IMR-90 (cell line): Measurements from ENCODE around the gene XYLT2.

ENCODE experiments used
- BHLHE40 ChIP-seq: fragments of 150-350 bp; IDR thresholded peaks from 2 replicates; pipeline ENCODE4 v1.6.1; 2016; ENCODE audit warnings: mild to moderate bottlenecking, low read depth, low read length
- CHD1 ChIP-seq: IDR thresholded peaks from 2 replicates; pipeline ENCODE4 v1.6.1; 2012; ENCODE audit warnings: low read depth, low read length, improper control_type of control experiment
- CTCF ChIP-seq: conservative IDR thresholded peaks from 2 replicates; pipeline ENCODE4 v1.5.1; 2012; ENCODE audit warnings: mild to moderate bottlenecking, low read depth, low read length, improper control_type of control experiment
- ELK1 ChIP-seq: fragments of 150-350 bp; IDR thresholded peaks from 2 replicates; pipeline ENCODE4 v1.6.1; 2016; ENCODE audit warnings: low read depth, mild to moderate bottlenecking, low read length, moderate library complexity, borderline replicate concordance
- FOS ChIP-seq: fragments of 150-350 bp; IDR thresholded peaks from 2 replicates; pipeline ENCODE4 v1.6.1; 2016; ENCODE audit warnings: low read depth, low read length
- NFE2L2 ChIP-seq: fragments of 150-350 bp; IDR thresholded peaks from 2 replicates; pipeline ENCODE4 v1.6.1; 2016; ENCODE audit warnings: low read depth, mild to moderate bottlenecking, low read length
- POLR2A ChIP-seq: IDR thresholded peaks from 2 replicates; pipeline ENCODE4 v1.6.1; 2012; ENCODE audit warnings: mild to moderate bottlenecking, low read depth, low read length
- RCOR1 ChIP-seq: IDR thresholded peaks from 2 replicates; pipeline ENCODE4 v1.6.1; 2012; ENCODE audit warnings: mild to moderate bottlenecking, low read length, improper control_type of control experiment; ENCODE audit not compliant: insufficient replicate concordance

- TF ChIP-seq POLR2A (no peak), FOS (no peak), CTCF (no peak), NFE2L2 (no peak), RCOR1 (no peak), ELK1 (no peak), BHLHE40 (no peak), CHD1 (no peak)
Observed at GRCh38 chr17:50350733-50351132, 4.8 kb downstream of the XYLT2 start.
